Common myeloid progenitor, CD34-positive (primary cell): ENCODE results near the gene AKAP1.

Experiments
- CTCF ChIA-PET: fragments of 350-600 bp; sonication (Branson Sonifier 250); formaldehyde crosslinking; loops from one replicate; lab custom pipeline; 2021; ENCODE audit warnings: antibody characterized with exemption; lab: Charles Lee
- POLR2A ChIA-PET: fragments of 350-600 bp; sonication (Branson Sonifier 250); formaldehyde crosslinking; loops from one replicate; lab custom pipeline; 2021; ENCODE audit warnings: antibody characterized with exemption; lab: Charles Lee
- DNase-seq, 3 donors: peaks; one replicate each; pipeline versions ENCODE4 v3.0.0 to v3.0.0-alpha.2; 2013
- H3K27ac ChIP-seq, 2 experiments: 1 replicate in 1 of 2; 2 replicates in 1 of 2; pipeline ENCODE4 v1.7.0; 2013; ENCODE audit warnings: inconsistent platforms in 2 of 2, low read length in 2 of 2, mild to moderate bottlenecking in 2 of 2, low read depth in 1 of 2, moderate library complexity in 1 of 2; ENCODE audit not compliant: severe bottlenecking in 2 of 2, insufficient read depth in 1 of 2, poor library complexity in 1 of 2
- H3K27me3 ChIP-seq, 5 experiments: replicated peaks in 2 of 5; 1 replicate in 3 of 5; 2 replicates in 2 of 5; pipeline versions ENCODE4 v1.6.1 to v1.7.0; 2013; ENCODE audit warnings: low read length in 4 of 5, mild to moderate bottlenecking in 2 of 5, moderate library complexity in 2 of 5, inconsistent platforms in 1 of 5; ENCODE audit not compliant: insufficient read depth in 5 of 5, control insufficient read depth in 4 of 5
- H3K36me3 ChIP-seq, 4 experiments: 1 replicate in 2 of 4; 2 replicates in 2 of 4; pipeline versions ENCODE4 v1.6.1 to v1.7.0; 2013; ENCODE audit warnings: low read length in 3 of 4, control low read depth in 1 of 4, mild to moderate bottlenecking in 1 of 4; ENCODE audit not compliant: control insufficient read depth in 4 of 4, insufficient read depth in 4 of 4
- H3K4me1 ChIP-seq, 4 experiments: 1 replicate in 3 of 4; 2 replicates in 1 of 4; pipeline versions ENCODE4 v1.6.1 to v1.7.1; 2013; ENCODE audit warnings: low read length in 3 of 4, mild to moderate bottlenecking in 3 of 4, control low read depth in 1 of 4, inconsistent platforms in 1 of 4, moderate library complexity in 1 of 4; ENCODE audit not compliant: control insufficient read depth in 4 of 4, insufficient read depth in 4 of 4; ENCODE audit errors: control extremely low read depth in 1 of 4
- H3K4me3 ChIP-seq, 7 experiments: 1 replicate in 4 of 7; 2 replicates in 3 of 7; pipeline versions ENCODE4 v1.5.1 to v1.7.0; 2013; ENCODE audit warnings: mild to moderate bottlenecking in 7 of 7, low read length in 6 of 7, moderate library complexity in 6 of 7, inconsistent platforms in 2 of 7, low read depth in 2 of 7, control low read depth in 1 of 7; ENCODE audit not compliant: insufficient read depth in 4 of 7, control insufficient read depth in 1 of 7; ENCODE audit errors: extremely low read depth in 1 of 7
- H3K9me3 ChIP-seq, 5 experiments: 1 replicate in 4 of 5; 2 replicates in 1 of 5; pipeline versions ENCODE4 v1.6.1 to v1.7.1; 2013; ENCODE audit warnings: low read length in 4 of 5, mild to moderate bottlenecking in 2 of 5, inconsistent platforms in 1 of 5, low read depth in 1 of 5, moderate library complexity in 1 of 5; ENCODE audit not compliant: control insufficient read depth in 4 of 5, insufficient read depth in 2 of 5; ENCODE audit errors: control extremely low read depth in 1 of 5
- WGBS: methylation state at CpG from one replicate; pipeline ENCODE4 v1.1.5; 2013; ENCODE audit not compliant: insufficient coverage; 5-methylcytosine and 5-hydroxymethylcytosine counted together

AKAP1 gene

DNA sequence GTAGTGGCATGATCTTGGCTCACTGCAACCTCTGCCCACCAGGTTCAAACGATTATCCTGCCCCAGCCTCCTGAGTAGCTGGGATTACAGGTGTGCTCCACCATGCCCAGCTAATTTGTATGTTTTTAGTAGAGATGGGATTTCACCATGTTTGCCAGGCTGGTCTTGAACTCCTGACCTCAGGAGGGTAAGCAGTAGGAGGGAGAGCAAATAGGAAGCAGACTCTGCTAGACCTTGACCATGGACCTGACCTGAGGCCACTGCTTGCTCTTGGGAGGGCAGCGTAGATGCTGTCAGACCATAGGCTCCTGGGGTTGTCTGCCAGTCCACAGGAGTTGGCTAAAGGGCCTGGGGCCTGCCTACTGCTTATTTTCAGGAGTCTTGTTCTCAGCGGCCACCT, 28.6 kb downstream of the AKAP1 start:
- Histone ChIP-seq H3K4me3 (no peak overlapping the region), H3K27ac (no peak overlapping the region), H3K4me1 (peaks cover 0 to 13% (median 2%) of the 10 kb centered on the region in 4 experiments), H3K27me3 (no peaks in the 10 kb centered on the region), H3K9me3 (no peaks in the 10 kb centered on the region), H3K36me3 (peaks cover 21 to 83% (median 43%) of the 10 kb centered on the region in 4 experiments)
- no peak for DNase-seq
- ChIA-PET CTCF (interaction anchor here (1.7 kb wide), 1 partner anchor 12 kb away, joined by 4 read pairs; no protein-coding TSS in a partner anchor), POLR2A (no interaction called here)
- 96% methylated on average over 2 of the region's 3 CpGs for WGBS

DNA sequence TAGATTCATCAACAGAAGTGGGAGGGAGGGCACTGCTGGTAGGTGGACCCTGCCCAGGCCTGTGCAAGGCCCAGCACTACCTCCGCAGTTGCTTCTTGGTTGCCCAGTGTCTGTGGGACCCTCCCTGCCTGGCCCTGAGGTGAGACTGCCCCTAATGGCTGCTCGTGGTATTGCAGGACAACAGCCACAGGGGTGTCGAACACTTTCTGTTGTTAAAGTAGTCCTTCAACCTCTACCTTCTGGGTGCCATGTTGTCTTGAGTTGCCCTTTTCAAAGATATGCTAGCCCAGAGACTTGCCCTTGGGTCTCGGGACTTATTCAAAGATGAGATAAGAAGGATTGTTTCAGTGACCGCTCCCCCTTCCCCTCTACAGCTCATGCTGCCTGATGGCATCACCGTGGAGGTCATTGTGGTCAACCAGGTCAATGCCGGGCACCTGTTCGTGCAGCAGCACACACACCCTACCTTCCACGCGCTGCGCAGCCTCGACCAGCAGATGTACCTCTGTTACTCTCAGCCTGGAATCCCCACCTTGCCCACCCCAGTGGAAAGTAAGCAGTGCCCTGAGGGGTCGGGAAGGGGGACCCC, 29.1 kb downstream of the AKAP1 start:
- CTCF ChIA-PET, result interaction anchor here (0.6 to 1.7 kb wide), 4 partner anchors 8 to 514 kb away, joined by 3 to 4 read pairs (median 4); no protein-coding TSS in a partner anchor

DNA sequence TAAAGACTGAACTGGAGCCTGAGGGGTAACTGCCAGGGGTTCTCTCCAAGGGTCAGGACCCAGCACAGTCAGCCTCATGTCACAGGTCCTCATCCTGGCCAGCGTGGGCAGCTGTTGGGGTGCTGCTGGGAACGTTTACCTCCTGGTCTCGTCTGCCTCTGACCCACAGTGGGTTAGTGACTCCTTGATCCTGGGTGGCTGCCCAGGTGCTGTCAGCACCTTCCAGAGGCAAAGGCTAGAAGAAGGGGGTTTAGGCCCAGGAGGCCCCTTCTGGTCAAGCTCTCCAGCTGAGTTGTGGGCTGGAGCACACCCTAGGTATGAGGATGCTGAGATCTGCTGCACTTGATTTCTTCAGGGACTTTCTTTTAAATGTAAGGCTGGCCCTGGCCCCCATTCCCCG, 30.3 kb downstream of the AKAP1 start:
- ChIA-PET POLR2A (no interaction called here), CTCF (no interaction called here)
- 100% methylated on average over 1 of the region's 4 CpGs for WGBS

More for the DNA sequence above, 29.1 kb downstream of the AKAP1 start:
- 82% methylated on average over 13 of the region's 13 CpGs for WGBS
- peak; percentile 38 to 57 (median 44) for DNase-seq
- Histone ChIP-seq H3K27ac (no peak overlapping the region), H3K27me3 (no peaks in the 10 kb centered on the region), H3K4me1 (peaks cover 0 to 13% (median 2%) of the 10 kb centered on the region in 4 experiments), H3K36me3 (peaks cover 19 to 86% (median 47%) of the 10 kb centered on the region in 4 experiments), H3K9me3 (no peaks in the 10 kb centered on the region), H3K4me3 (no peak overlapping the region)
- POLR2A ChIA-PET, result no interaction called here

DNA sequence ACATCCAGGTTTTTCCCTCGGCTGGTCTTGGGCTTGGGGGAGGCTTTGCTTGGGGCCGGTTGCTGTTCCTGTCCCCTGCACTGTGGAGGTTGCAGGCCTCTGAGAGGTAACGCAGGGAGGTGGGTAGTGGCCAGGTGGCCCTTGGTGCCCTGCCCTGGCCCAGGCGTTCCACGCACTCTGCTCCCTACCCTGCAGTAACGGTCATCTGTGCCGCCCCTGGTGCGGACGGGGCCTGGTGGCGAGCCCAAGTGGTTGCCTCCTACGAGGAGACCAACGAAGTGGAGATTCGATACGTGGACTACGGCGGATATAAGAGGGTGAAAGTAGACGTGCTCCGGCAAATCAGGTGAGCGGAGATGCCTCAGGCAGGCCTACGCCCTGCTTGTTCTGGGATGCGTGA, 30.9 kb downstream of the AKAP1 start:
- no peak overlapping the region for H3K27ac ChIP-seq
- 99% methylated on average over 21 of the region's 21 CpGs for WGBS
- ChIA-PET CTCF (interaction anchor here (0.6 kb wide), 1 partner anchor 145 kb away, joined by 3 read pairs; no protein-coding TSS in a partner anchor), POLR2A (no interaction called here)
- peaks cover 12 to 87% (median 53%) of the 10 kb centered on the region in 4 experiments for H3K36me3 ChIP-seq
- no peaks in the 10 kb centered on the region for H3K27me3 ChIP-seq
- H3K4me3 ChIP-seq, result no peak overlapping the region
- DNase-seq, result no peak
- H3K4me1 ChIP-seq, result peaks cover 0 to 8% (median under 1%) of the 10 kb centered on the region in 4 experiments
- no peaks in the 10 kb centered on the region for H3K9me3 ChIP-seq

More for the DNA sequence above, 30.3 kb downstream of the AKAP1 start:
- Histone ChIP-seq H3K4me3 (no peak overlapping the region), H3K36me3 (peaks cover 12 to 86% (median 49%) of the 10 kb centered on the region in 4 experiments), H3K27me3 (no peaks in the 10 kb centered on the region), H3K27ac (no peak overlapping the region), H3K9me3 (no peaks in the 10 kb centered on the region), H3K4me1 (peaks cover 0 to 13% (median 2%) of the 10 kb centered on the region in 4 experiments)
- DNase-seq, result no peak

DNA sequence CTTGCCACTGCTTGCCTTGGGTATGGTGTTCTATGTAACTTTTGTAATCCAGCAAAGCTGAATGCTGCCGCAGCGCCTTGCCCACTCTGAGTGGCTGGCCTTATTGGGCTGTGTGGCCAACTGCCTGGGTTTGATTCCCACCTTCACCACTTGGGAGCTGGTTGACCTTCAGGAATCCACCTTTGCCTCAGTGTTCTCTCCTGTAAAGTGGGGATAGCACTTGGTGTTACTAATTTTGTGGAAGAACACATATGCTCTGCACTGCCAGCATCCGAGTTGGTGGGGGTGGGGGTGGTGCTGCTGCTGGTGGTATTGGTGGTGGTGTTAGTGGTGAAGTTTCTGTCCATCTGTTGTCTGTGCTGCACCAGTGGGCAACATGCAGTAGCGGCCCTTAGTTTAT, 32.8 kb downstream of the AKAP1 start:
- ChIA-PET POLR2A (no interaction called here), CTCF (interaction anchor here (1.0 to 1.5 kb wide), 3 partner anchors 9 to 665 kb away, joined by 4 read pairs; no protein-coding TSS in a partner anchor)
- Histone ChIP-seq H3K27ac (no peak overlapping the region), H3K36me3 (peaks cover 9 to 79% (median 48%) of the 10 kb centered on the region in 4 experiments), H3K4me3 (no peak overlapping the region), H3K27me3 (no peaks in the 10 kb centered on the region), H3K4me1 (no peaks in the 10 kb centered on the region), H3K9me3 (no peaks in the 10 kb centered on the region)
- DNase-seq, result no peak
- 100% methylated on average over 3 of the region's 4 CpGs for WGBS

DNA sequence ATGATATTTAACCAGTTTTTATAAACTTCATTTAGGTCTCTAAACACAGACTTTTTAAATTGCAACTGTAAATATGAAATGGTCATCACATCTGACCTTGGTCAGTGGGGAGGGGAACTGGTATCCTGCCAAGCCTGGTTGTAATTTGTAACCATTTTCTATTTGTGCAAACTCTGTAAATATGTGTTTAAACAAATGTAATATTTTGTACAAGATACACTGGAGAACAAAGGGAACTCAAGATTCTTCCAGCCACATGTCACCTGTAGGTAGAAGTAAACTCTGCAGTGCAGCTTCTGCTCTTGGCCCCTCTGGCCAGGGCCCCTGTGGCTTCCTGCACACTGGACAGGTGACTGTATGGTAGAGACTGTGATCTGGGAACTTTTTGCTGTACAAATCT, 35.8 kb downstream of the AKAP1 start:
- Histone ChIP-seq H3K27ac (no peak overlapping the region), H3K9me3 (no peaks in the 10 kb centered on the region), H3K4me3 (no peak overlapping the region), H3K36me3 (peaks cover 12 to 70% (median 46%) of the 10 kb centered on the region in 4 experiments), H3K27me3 (no peaks in the 10 kb centered on the region), H3K4me1 (no peaks in the 10 kb centered on the region)
- POLR2A ChIA-PET, result interaction anchor here (0.6 kb wide), 1 partner anchor 748 kb away, joined by 4 read pairs; no protein-coding TSS in a partner anchor
- no peak for DNase-seq
- CTCF ChIA-PET, result interaction anchor here (1.3 to 2.9 kb wide), 6 partner anchors 14 to 713 kb away, joined by 3 to 17 read pairs (median 4); no protein-coding TSS in a partner anchor
